Measurements from ENCODE around the gene SPAG4. TPM values are rescaled to one million over a fixed set of nuclear protein-coding genes. Genes with fewer than 3 reads are reported as not detected.

The SPAG4 gene
- total RNA-seq, 2 experiments from 2014 or later: 7.5 to 9.4 TPM

GRCh38 chr20:35663516-35664465, 48.2 kb downstream of the SPAG4 start:
- H3K9me3 Mint-ChIP-seq: no peaks in the 10 kb centered on the region
- intact Hi-C loops (cut with micrococcal nuclease): loop anchor here (2.0 to 5.0 kb wide), 6 partner anchors 35 to 361 kb away; partner anchors contain the start of genes CEP250, ERGIC3, NFS1 and PHF20
- DNase-seq: peak; percentile 77
- H3K4me1 Mint-ChIP-seq (ENCODE audit: low read depth): peaks cover 47% of the 10 kb centered on the region
- ChIA-PET CTCF (interaction anchor here (0.8 to 6.3 kb wide), 7 partner anchors 12 to 290 kb away, joined by 3 to 70 read pairs (median 5); partner anchors contain the start of genes NFS1, ROMO1, SCAND1 and SPAG4), POLR2A (interaction anchor here (0.8 to 6.8 kb wide), 15 partner anchors 8 to 358 kb away, joined by 3 to 93 read pairs (median 4); partner anchors contain the start of genes CEP250, PHF20, RBM39 and SCAND1)
- H3K27ac Mint-ChIP-seq: peak overlapping the region; percentile 98
- H3K4me3 Mint-ChIP-seq: peak overlapping the region; percentile 91
- H3K36me3 Mint-ChIP-seq: peaks cover 23% of the 10 kb centered on the region
- H3K27me3 Mint-ChIP-seq: no peaks in the 10 kb centered on the region

GRCh38 chr20:35664466-35665206, 49.0 kb downstream of the SPAG4 start, which contains the start of the genes CPNE1 and RBM12:
Gene CPNE1 (minus strand): TSS chr20:35664900. CDS start chr20:35632923, 31,977 bp downstream.
Gene RBM12 (minus strand): TSS chr20:35664900. CDS start chr20:35655322, 9,578 bp downstream.
- peaks cover 25% of the 10 kb centered on the region for H3K36me3 Mint-ChIP-seq
- intact Hi-C loops (cut with micrococcal nuclease): loop anchor here (2.0 to 5.0 kb wide), 6 partner anchors 34 to 362 kb away; partner anchors contain the start of genes CEP250, ERGIC3, NFS1 and PHF20
- peaks cover 40% of the 10 kb centered on the region for H3K4me1 Mint-ChIP-seq (ENCODE audit: low read depth)

GRCh38 chr20:35665949-35666288, 50.3 kb downstream of the SPAG4 start:
- H3K4me1 Mint-ChIP-seq (ENCODE audit: low read depth): peaks cover 27% of the 10 kb centered on the region
- DNase-seq: no peak
- no peaks in the 10 kb centered on the region for H3K9me3 Mint-ChIP-seq
- intact Hi-C loops (cut with micrococcal nuclease): loop anchor here (2.0 kb wide), 2 partner anchors 33 to 289 kb away; partner anchors contain the start of genes NFS1, ROMO1 and SCAND1
- peaks cover 23% of the 10 kb centered on the region for H3K36me3 Mint-ChIP-seq
- peak overlapping the region; percentile 44 for H3K27ac Mint-ChIP-seq
- H3K4me3 Mint-ChIP-seq: no peak overlapping the region
- POLR2A ChIA-PET: interaction anchor here (0.6 to 1.3 kb wide), 2 partner anchors 54 to 77 kb away, joined by 3 to 6 read pairs; no protein-coding TSS in a partner anchor
- CTCF ChIA-PET: interaction anchor here (0.8 to 0.9 kb wide), 2 partner anchors 65 to 219 kb away, joined by 3 read pairs; no protein-coding TSS in a partner anchor
- no peaks in the 10 kb centered on the region for H3K27me3 Mint-ChIP-seq

More at GRCh38 chr20:35664466-35665206, 49.0 kb downstream of the SPAG4 start, which contains the start of the genes CPNE1 and RBM12:
- no peaks in the 10 kb centered on the region for H3K27me3 Mint-ChIP-seq
- H3K4me3 Mint-ChIP-seq: peak within 1 kb of the TSS; percentile 91
- peak; percentile 96 for DNase-seq
- H3K9me3 Mint-ChIP-seq: no peaks in the 10 kb centered on the region
- H3K27ac Mint-ChIP-seq: peak within 1 kb of the TSS; percentile 98
- POLR2A ChIA-PET: interaction anchor here (0.8 to 6.8 kb wide), 13 partner anchors 9 to 290 kb away, joined by 3 to 93 read pairs (median 6); partner anchors contain the start of genes CEP250, PHF20, RBM39 and SCAND1
- CTCF ChIA-PET: interaction anchor here (0.8 to 6.3 kb wide), 5 partner anchors 35 to 289 kb away, joined by 3 to 70 read pairs (median 5); partner anchors contain the start of genes NFS1, ROMO1, SCAND1 and SPAG4

- Mint-ChIP-seq H3K4me1 (ENCODE audit: low read depth) (peaks cover 3% of the 10 kb centered on the region), H3K36me3 (peaks cover 28% of the 10 kb centered on the region), H3K4me3 (no peak overlapping the region), H3K27me3 (no peaks in the 10 kb centered on the region), H3K27ac (no peak overlapping the region), H3K9me3 (no peaks in the 10 kb centered on the region)
- DNase-seq: no peak
- ChIA-PET CTCF (no interaction called here), POLR2A (no interaction called here)
- intact Hi-C loops (cut with micrococcal nuclease): no loop called here
Measured at GRCh38 chr20:35669221-35669620, 53.6 kb downstream of the SPAG4 start.

- Mint-ChIP-seq H3K36me3 (peaks cover 26% of the 10 kb centered on the region), H3K27me3 (no peaks in the 10 kb centered on the region), H3K9me3 (no peaks in the 10 kb centered on the region), H3K4me3 (no peak overlapping the region), H3K4me1 (ENCODE audit: low read depth) (peaks cover 3% of the 10 kb centered on the region), H3K27ac (no peak overlapping the region)
- intact Hi-C loops (cut with micrococcal nuclease): no loop called here
- POLR2A ChIA-PET: no interaction called here
- CTCF ChIA-PET: no interaction called here
- no peak for DNase-seq
Measured at GRCh38 chr20:35669681-35670080, 54.1 kb downstream of the SPAG4 start.

Other genes with a start within 250 kb of the SPAG4 start
- gene UQCC1, start 203.9 kb upstream of the SPAG4 start, total RNA-seq: 10 to 100 TPM; 44.4 to 48.6 TPM
- not detected for gene GDF5, start 177.6 kb upstream of the SPAG4 start, total RNA-seq
- 10 to 100 TPM; 47.2 to 60.8 TPM for gene CEP250, start 160.2 kb upstream of the SPAG4 start, total RNA-seq
- not detected for gene C20orf173, start 86.2 kb upstream of the SPAG4 start, total RNA-seq
- 100 to 1,000 TPM; 109 to 120 TPM for gene ERGIC3, start 73.8 kb upstream of the SPAG4 start, total RNA-seq
- gene CPNE1, start 49.1 kb downstream of the SPAG4 start, total RNA-seq: 100 to 1,000 TPM; 242 to 253 TPM
- 100 to 1,000 TPM; 110 to 114 TPM for gene RBM12, start 49.1 kb downstream of the SPAG4 start, total RNA-seq
- 10 to 100 TPM; 36.9 to 40.8 TPM for gene NFS1, start 83.5 kb downstream of the SPAG4 start, total RNA-seq
- 100 to 1,000 TPM; 141 to 142 TPM for gene ROMO1, start 83.6 kb downstream of the SPAG4 start, total RNA-seq
- 100 to 1,000 TPM; 243 to 259 TPM for gene RBM39, start 126.4 kb downstream of the SPAG4 start, total RNA-seq
- 10 to 100 TPM; 49.1 to 50.5 TPM for gene PHF20, start 156.2 kb downstream of the SPAG4 start, total RNA-seq